CD14-positive monocyte (primary cell): Measurements from ENCODE around the gene MGAT4A. TPM values are rescaled to one million over a fixed set of nuclear protein-coding genes. Genes with fewer than 3 reads are reported as not detected.

ENCODE experiments used
- DNase-seq, 3 donors: peaks; one replicate each; pipeline ENCODE4 v3.0.0-alpha.2; 2011 to 2022
- H2AFZ ChIP-seq: 2 replicates; pipeline ENCODE4 v1.6.0; 2012; ENCODE audit warnings: mild to moderate bottlenecking, low read depth, low read length, inconsistent platforms; ENCODE audit not compliant: insufficient read depth, poor library complexity, severe bottlenecking
- H3K27ac ChIP-seq, 2 donors: 1 replicate in 1 of 2; 2 replicates in 1 of 2; pipeline ENCODE4 v1.5.1; 2012 to 2013; ENCODE audit warnings: low read length in 2 of 2, control low read depth in 1 of 2, inconsistent platforms in 1 of 2, low read depth in 1 of 2, mild to moderate bottlenecking in 1 of 2
- H3K27me3 ChIP-seq, 2 donors: one replicate each; pipeline versions ENCODE4 v1.6.0 to v1.6.1; 2011 to 2013; ENCODE audit warnings: low read length in 2 of 2; ENCODE audit not compliant: control insufficient read depth in 2 of 2, insufficient read depth in 2 of 2
- H3K36me3 ChIP-seq, 2 donors: replicated peaks in 1 of 2; 1 replicate in 1 of 2; 2 replicates in 1 of 2; pipeline versions ENCODE4 v1.5.1 to v1.6.1; 2012 to 2013; ENCODE audit warnings: low read length in 2 of 2, control low read depth in 1 of 2, inconsistent platforms in 1 of 2, mild to moderate bottlenecking in 1 of 2; ENCODE audit not compliant: insufficient read depth in 2 of 2, control insufficient read depth in 1 of 2
- H3K4me1 ChIP-seq, 2 donors: 1 replicate in 1 of 2; 2 replicates in 1 of 2; pipeline versions ENCODE4 v1.5.1 to v1.6.1; 2012 to 2013; ENCODE audit warnings: low read length in 2 of 2, control low read depth in 1 of 2, inconsistent platforms in 1 of 2, mild to moderate bottlenecking in 1 of 2, moderate library complexity in 1 of 2; ENCODE audit not compliant: insufficient read depth in 2 of 2, control insufficient read depth in 1 of 2
- H3K4me2 ChIP-seq: replicated peaks from 2 replicates; pipeline ENCODE3; 2012; ENCODE audit warnings: low read length, moderate library complexity, mild to moderate bottlenecking; ENCODE audit not compliant: poor library complexity, severe bottlenecking; ENCODE audit errors: extremely low read depth
- H3K4me3 ChIP-seq, 3 experiments: fragments of 200-600 bp in 1 of 3; sonication (generic) in 1 of 3; replicated peaks in 1 of 3; 1 replicate in 2 of 3; 2 replicates in 1 of 3; pipeline ENCODE4 v1.5.1; 2011 to 2013; ENCODE audit warnings: low read length in 3 of 3, mild to moderate bottlenecking in 3 of 3, control low read depth in 2 of 3, low read depth in 2 of 3, inconsistent platforms in 1 of 3, moderate library complexity in 1 of 3
- H3K79me2 ChIP-seq: 2 replicates; pipeline ENCODE4 v1.6.0; 2012; ENCODE audit warnings: mild to moderate bottlenecking, control low read depth, inconsistent platforms, low read length, moderate library complexity; ENCODE audit not compliant: insufficient read depth
- H3K9ac ChIP-seq: 2 replicates; pipeline ENCODE4 v1.6.0; 2017; ENCODE audit warnings: low read length, mild to moderate bottlenecking; ENCODE audit not compliant: insufficient read depth, poor library complexity, severe bottlenecking
- H3K9me3 ChIP-seq, 2 donors: replicated peaks in 1 of 2; 1 replicate in 1 of 2; 2 replicates in 1 of 2; pipeline versions ENCODE4 v1.5.1 to v1.6.1; 2012 to 2013; ENCODE audit warnings: low read length in 2 of 2, control low read depth in 1 of 2; ENCODE audit not compliant: control insufficient read depth in 1 of 2, insufficient read depth in 1 of 2
- H4K20me1 ChIP-seq: 2 replicates; pipeline ENCODE4 v1.6.0; 2012; ENCODE audit warnings: mild to moderate bottlenecking, low read length, control low read depth, moderate library complexity; ENCODE audit not compliant: insufficient read depth
- H3K27ac Mint-ChIP-seq, 7 donors: one replicate each; pipeline ENCODE4 v1.8.0; 2020; ENCODE audit warnings: mild to moderate bottlenecking in 7 of 7, mixed read lengths in 7 of 7, moderate library complexity in 6 of 7, inconsistent platforms in 2 of 7
- H3K27me3 Mint-ChIP-seq, 3 donors: one replicate each; pipeline ENCODE4 v1.8.0; 2021 to 2022; ENCODE audit warnings: low read depth in 3 of 3, mild to moderate bottlenecking in 3 of 3, mixed read lengths in 3 of 3, moderate library complexity in 3 of 3, inconsistent platforms in 1 of 3
- H3K36me3 Mint-ChIP-seq, 2 donors: one replicate each; pipeline ENCODE4 v1.8.0; 2020; ENCODE audit warnings: mixed read lengths in 2 of 2, inconsistent platforms in 1 of 2, mild to moderate bottlenecking in 1 of 2
- H3K4me1 Mint-ChIP-seq: one replicate; pipeline ENCODE4 v1.8.0; 2020; ENCODE audit warnings: mild to moderate bottlenecking, mixed read lengths
- H3K4me3 Mint-ChIP-seq, 2 donors: one replicate each; pipeline ENCODE4 v1.8.0; 2020; ENCODE audit warnings: mild to moderate bottlenecking in 2 of 2, mixed read lengths in 2 of 2, moderate library complexity in 1 of 2
- H3K9me3 Mint-ChIP-seq, 7 donors: one replicate each; pipeline ENCODE4 v1.8.0; 2020 to 2022; ENCODE audit warnings: mixed read lengths in 7 of 7, mild to moderate bottlenecking in 6 of 7, moderate library complexity in 6 of 7, inconsistent platforms in 2 of 7
- CTCF ChIP-seq: fragments of 200-600 bp; IDR thresholded peaks from one replicate; pipeline ENCODE4 v1.8.0; 2022; ENCODE audit warnings: antibody characterized with exemption, mild to moderate bottlenecking
- WGBS: methylation state at CpG from one replicate; pipeline ENCODE4 v1.1.5; 2013; ENCODE audit warnings: missing lambda C conversion rate; ENCODE audit not compliant: insufficient coverage; 5-methylcytosine and 5-hydroxymethylcytosine counted together
- intact Hi-C, 2 donors: fragments of 100-400 bp; cut with micrococcal nuclease; formaldehyde crosslinking; loops; one replicate each; pipeline versions ENCODE4 v1.15.0 to v1.15.1; 2023
- polyA plus RNA-seq, 3 donors: library from polyadenylated mRNA; depleted of rRNA in 1 of 3; unstranded in 2 of 3; stranded (reverse) in 1 of 3; fragments of 300-500 nt in 2 of 3; fragments of >200 nt in 1 of 3; fragmentation: Illumina TruSeq in 2 of 3; gene quantifications; 1 replicate in 2 of 3; 2 replicates in 1 of 3; pipeline ENCODE4 v1.2.3, GENCODE V29; 2012 to 2021

Gene MGAT4A
- polyA plus RNA-seq, 3 donors, result 24.3 to 35.9 (median 35.1) TPM

- H4K20me1 ChIP-seq, result peaks cover 30% of the 10 kb centered on the region
- H3K4me3 ChIP-seq, result no peak overlapping the region
- H3K79me2 ChIP-seq, result peaks cover 51% of the 10 kb centered on the region
- H2AFZ ChIP-seq, result no peak overlapping the region
- no peaks in the 10 kb centered on the region for H3K9me3 Mint-ChIP-seq
- intact Hi-C loops, result loop anchor here (10.0 kb wide), 2 partner anchors 150 to 730 kb away; partner anchors contain the start of genes EIF5B (in 1 of the 2) and TXNDC9 (in 1 of the 2)
- H3K4me3 Mint-ChIP-seq, result no peak overlapping the region
- no peak for TF ChIP-seq CTCF
- H3K36me3 Mint-ChIP-seq, result peaks cover 33 to 45% of the 10 kb centered on the region in 2 donors
- peaks cover 20 to 21% of the 10 kb centered on the region in 2 donors for H3K4me1 ChIP-seq
- peaks cover 30% of the 10 kb centered on the region for H3K4me1 Mint-ChIP-seq
- no peak for DNase-seq
- no peak overlapping the region for H3K27ac ChIP-seq
- 100% methylated on average over 1 of the region's 2 CpGs for WGBS
- no peak overlapping the region for H3K4me2 ChIP-seq
- no peaks in the 10 kb centered on the region for H3K27me3 Mint-ChIP-seq
- H3K9ac ChIP-seq, result no peak overlapping the region
- no peaks in the 10 kb centered on the region for H3K27me3 ChIP-seq
- peaks cover 29 to 43% of the 10 kb centered on the region in 2 donors for H3K36me3 ChIP-seq
- no peaks in the 10 kb centered on the region for H3K9me3 ChIP-seq
- peak overlapping the region in 1 of 7 donors; percentile 63 for H3K27ac Mint-ChIP-seq
Observed at GRCh38 chr2:98604547-98604946, 126.4 kb downstream of the MGAT4A start.

GRCh38 chr2:98601532-98602132, 129.3 kb downstream of the MGAT4A start:
- Mint-ChIP-seq H3K27ac (peak overlapping the region in 1 of 7 donors; percentile 41), H3K9me3 (no peaks in the 10 kb centered on the region), H3K4me1 (peaks cover 13% of the 10 kb centered on the region), H3K27me3 (no peaks in the 10 kb centered on the region), H3K4me3 (no peak overlapping the region), H3K36me3 (peaks cover 47 to 68% of the 10 kb centered on the region in 2 donors)
- peak; percentile 48 for TF ChIP-seq CTCF
- peak in 2 of 3 donors; percentile 9 to 12 for DNase-seq
- Histone ChIP-seq H3K9ac (no peak overlapping the region), H3K27me3 (no peaks in the 10 kb centered on the region), H4K20me1 (peaks cover 38% of the 10 kb centered on the region), H3K9me3 (no peaks in the 10 kb centered on the region), H3K4me1 (peaks cover 2 to 3% of the 10 kb centered on the region in 2 donors), H3K4me2 (no peak overlapping the region), H2AFZ (no peak overlapping the region), H3K27ac (no peak overlapping the region), H3K4me3 (no peak overlapping the region), H3K36me3 (peaks cover 41 to 69% of the 10 kb centered on the region in 2 donors), H3K79me2 (peaks cover 25% of the 10 kb centered on the region)
- WGBS, result 80% methylated on average over 1 of the region's 3 CpGs
- intact Hi-C loops, result loop anchor here (10.0 kb wide), 2 partner anchors 147 to 733 kb away; partner anchors contain the start of genes EIF5B (in 1 of the 2) and TXNDC9 (in 1 of the 2)
